ENCODE data around the gene MCHR1.
"Not testable (repeated sequence)": the region's sequence is repeated elsewhere in the genome, so short reads cannot be mapped to it uniquely, and the experiment has no call there.

MCHR1 gene

GRCh38 chr22:40656651-40657050 lies 22.6 kb upstream of the MCHR1 start:
- not testable (repeated sequence) for DNase-seq (ENCODE audit: low spot score)

- DNase-seq (ENCODE audit: low spot score) = no peak
Observed at GRCh38 chr22:40659166-40659565, 20.1 kb upstream of the MCHR1 start.

GRCh38 chr22:40660730-40661129 lies 18.6 kb upstream of the MCHR1 start:
- no peak for DNase-seq (ENCODE audit: low spot score)

- DNase-seq (ENCODE audit: low spot score) = no peak
Observed at GRCh38 chr22:40661671-40662070, 17.6 kb upstream of the MCHR1 start.

GRCh38 chr22:40665312-40665711 lies 14.0 kb upstream of the MCHR1 start:
- no peak for DNase-seq (ENCODE audit: low spot score)

GRCh38 chr22:40666151-40666848 lies 13.0 kb upstream of the MCHR1 start:
- DNase-seq (ENCODE audit: low spot score) = no peak

- no peak for DNase-seq (ENCODE audit: low spot score)
Observed at GRCh38 chr22:40668611-40669411, 10.5 kb upstream of the MCHR1 start.

GRCh38 chr22:40670058-40670457 lies 9.2 kb upstream of the MCHR1 start:
- no peak for DNase-seq (ENCODE audit: low spot score)

GRCh38 chr22:40671369-40671768 lies 7.9 kb upstream of the MCHR1 start:
- DNase-seq (ENCODE audit: low spot score) = no peak

- DNase-seq (ENCODE audit: low spot score) = no peak
Observed at GRCh38 chr22:40671796-40672360, 7.4 kb upstream of the MCHR1 start.

- no peak for DNase-seq (ENCODE audit: low spot score)
Observed at GRCh38 chr22:40673017-40673416, 6.3 kb upstream of the MCHR1 start.

GRCh38 chr22:40674274-40674673 lies 5.0 kb upstream of the MCHR1 start:
- no peak for DNase-seq (ENCODE audit: low spot score)

GRCh38 chr22:40676166-40676565 lies 3.1 kb upstream of the MCHR1 start:
- not testable (repeated sequence) for DNase-seq (ENCODE audit: low spot score)

GRCh38 chr22:40676644-40677043 lies 2.6 kb upstream of the MCHR1 start:
- DNase-seq (ENCODE audit: low spot score) = no peak

- DNase-seq (ENCODE audit: low spot score) = no peak
Observed at GRCh38 chr22:40678493-40679248, 613 bp upstream of the MCHR1 start.

GRCh38 chr22:40679964-40680818 lies 907 bp downstream of the MCHR1 start:
- DNase-seq (ENCODE audit: low spot score) = no peak

GRCh38 chr22:40680819-40681183 lies 1.5 kb downstream of the MCHR1 start:
- DNase-seq (ENCODE audit: low spot score) = no peak

GRCh38 chr22:40681451-40681850 lies 2.2 kb downstream of the MCHR1 start:
- no peak for DNase-seq (ENCODE audit: low spot score)

GRCh38 chr22:40684728-40685127 lies 5.4 kb downstream of the MCHR1 start:
- DNase-seq (ENCODE audit: low spot score) = no peak

- DNase-seq (ENCODE audit: low spot score) = no peak
Observed at GRCh38 chr22:40685406-40685805, 6.1 kb downstream of the MCHR1 start.

- DNase-seq (ENCODE audit: low spot score) = no peak
Observed at GRCh38 chr22:40687706-40688105, 8.4 kb downstream of the MCHR1 start.

GRCh38 chr22:40690370-40690769 lies 11.1 kb downstream of the MCHR1 start:
- no peak for DNase-seq (ENCODE audit: low spot score)
